Aorta (tissue), 5 donors: ENCODE data around the gene MTFMT. TPM values are rescaled to one million over a fixed set of nuclear protein-coding genes. Genes with fewer than 3 reads are reported as not detected.
A peak's percentile ranks its signal among the peaks of the same experiment; 100 is the strongest.

Experiments used
- ATAC-seq: fragments of 200-7000 bp; cut with Tn5 transposase; one replicate; pipeline ENCODE4 v1.9.1; 2022; ENCODE audit warnings: moderate library complexity; ENCODE audit not compliant: low FRiP score
- DNase-seq, 2 donors: peaks; one replicate each; pipeline ENCODE4 v3.0.0-alpha.2; 2020
- H3K27ac ChIP-seq, 2 donors: one replicate each; pipeline ENCODE4 v1.5.1; 2013; ENCODE audit warnings: low read length in 2 of 2, mild to moderate bottlenecking in 2 of 2, moderate library complexity in 2 of 2, control low read depth in 1 of 2, inconsistent platforms in 1 of 2, low read depth in 1 of 2
- H3K27me3 ChIP-seq, 2 donors: one replicate each; pipeline ENCODE4 v1.6.1; 2013; ENCODE audit warnings: control low read depth in 1 of 2, low read length in 1 of 2, mild to moderate bottlenecking in 1 of 2, moderate library complexity in 1 of 2; ENCODE audit not compliant: insufficient read depth in 2 of 2, control insufficient read depth in 1 of 2
- H3K36me3 ChIP-seq, 2 donors: one replicate each; pipeline ENCODE4 v1.6.1; 2013; ENCODE audit warnings: control low read depth in 1 of 2, low read length in 1 of 2, mild to moderate bottlenecking in 1 of 2; ENCODE audit not compliant: insufficient read depth in 2 of 2, control insufficient read depth in 1 of 2
- H3K4me1 ChIP-seq, 2 donors: one replicate each; pipeline ENCODE4 v1.6.1; 2013; ENCODE audit warnings: low read length in 2 of 2, control low read depth in 1 of 2, mild to moderate bottlenecking in 1 of 2, moderate library complexity in 1 of 2; ENCODE audit not compliant: insufficient read depth in 2 of 2, control insufficient read depth in 1 of 2
- H3K4me3 ChIP-seq, 2 donors: one replicate each; pipeline ENCODE4 v1.5.1; 2013; ENCODE audit warnings: low read length in 2 of 2, control low read depth in 1 of 2, mild to moderate bottlenecking in 1 of 2
- H3K9me3 ChIP-seq: one replicate; pipeline ENCODE4 v1.6.1; 2013; ENCODE audit warnings: mild to moderate bottlenecking, low read length; ENCODE audit not compliant: control insufficient read depth
- WGBS, 2 donors: extraction: QIAGEN DNeasy Blood & Tissue Kit; methylation state at CpG; one replicate each; pipeline ENCODE4 v1.1.7; 2013; 5-methylcytosine and 5-hydroxymethylcytosine counted together
- intact Hi-C, 2 donors: fragments of 100-400 bp; cut with DNase I; formaldehyde crosslinking; loops; one replicate each; pipeline versions ENCODE4 v1.14.2 to v1.15.0; 2022
- polyA plus RNA-seq, 2 donors: library from polyadenylated mRNA; stranded (reverse); fragments of 200-250 nt; gene quantifications; one replicate each; pipeline ENCODE4 v1.2.3, GENCODE V29; 2013
- total RNA-seq, 2 donors: library from RNA; stranded (reverse); fragmentation: NEBNext Ultra II Directional; extraction: Animal tissue kit (Norgen Biotek cat#: 25700); gene quantifications; one replicate each; pipeline ENCODE4 v1.2.1, GENCODE V29; 2021
- donor health status: healthy with polysubstance abuse.
- donor health status: Bipolar disorder and iron deficiency.
- donor health status: DM: no; HTN: no; CAD: no.
- donor health status: DM: no; HTN: no; CAD: no.
- donor health status: DM: yes; HTN: yes; CAD: no.

MTFMT gene
- total and polyA plus RNA-seq, 4 donors: 6.1 to 15.2 (median 11.1) TPM

GRCh38 chr15:65057549-65057940, 28.1 kb upstream of the MTFMT start:
- ATAC-seq: no peak
- Histone ChIP-seq H3K27ac (peak overlapping the region in 1 of 2 donors; percentile 26), H3K4me1 (peaks cover 0 to 3% of the 10 kb centered on the region in 2 donors), H3K27me3 (no peaks in the 10 kb centered on the region), H3K9me3 (no peaks in the 10 kb centered on the region), H3K36me3 (peaks cover 4 to 11% of the 10 kb centered on the region in 2 donors), H3K4me3 (no peak overlapping the region)
- intact Hi-C loops: loop anchor here in 1 of 2 donors (5.0 kb wide), 1 partner anchor 35 kb away; no protein-coding TSS in a partner anchor
- 56% methylated on average over 8 of the region's 8 CpGs for WGBS, 2 donors
- DNase-seq: no peak

- intact Hi-C loops: loop anchor here in 1 of 2 donors (5.0 kb wide), 1 partner anchor 35 kb away; no protein-coding TSS in a partner anchor
- Histone ChIP-seq H3K36me3 (peaks cover 4 to 11% of the 10 kb centered on the region in 2 donors), H3K4me3 (no peak overlapping the region), H3K4me1 (no peaks in the 10 kb centered on the region), H3K9me3 (no peaks in the 10 kb centered on the region), H3K27me3 (no peaks in the 10 kb centered on the region), H3K27ac (peak overlapping the region; percentile 28 to 45)
- WGBS, 2 donors: 61 to 64% methylated on average over 8 of the region's 8 CpGs
- ATAC-seq: no peak
- DNase-seq: no peak
These were observed 27.6 kb upstream of the MTFMT start for GRCh38 chr15:65056868-65057548.

- H3K36me3 ChIP-seq: peaks cover 4 to 13% of the 10 kb centered on the region in 2 donors
- no peaks in the 10 kb centered on the region for H3K27me3 ChIP-seq
- H3K9me3 ChIP-seq: no peaks in the 10 kb centered on the region
- H3K4me1 ChIP-seq: no peaks in the 10 kb centered on the region
- ATAC-seq (no peak), DNase-seq (no peak)
- 17 to 35% methylated on average over 9 of the region's 9 CpGs for WGBS, 2 donors
- peak overlapping the region in 1 of 2 donors; percentile 82 for H3K27ac ChIP-seq
- no peak overlapping the region for H3K4me3 ChIP-seq
- intact Hi-C loops: loop anchor here in 1 of 2 donors (5.0 kb wide), 1 partner anchor 36 kb away; no protein-coding TSS in a partner anchor
These were observed 26.7 kb upstream of the MTFMT start for GRCh38 chr15:65056106-65056505.

- 9 to 10% methylated on average over 6 of the region's 6 CpGs for WGBS, 2 donors
- Histone ChIP-seq H3K4me1 (no peaks in the 10 kb centered on the region), H3K4me3 (no peak overlapping the region), H3K27ac (peak overlapping the region in 1 of 2 donors; percentile 82), H3K27me3 (no peaks in the 10 kb centered on the region), H3K9me3 (no peaks in the 10 kb centered on the region), H3K36me3 (peaks cover 4 to 13% of the 10 kb centered on the region in 2 donors)
- intact Hi-C loops: loop anchor here in 1 of 2 donors (5.0 kb wide), 1 partner anchor 37 kb away; no protein-coding TSS in a partner anchor
- peak in 1 of 2 donors; percentile 67 for DNase-seq
- ATAC-seq: peak; percentile 25
These were observed 25.9 kb upstream of the MTFMT start for GRCh38 chr15:65055201-65055870.

- DNase-seq (peak; percentile 81 to 91), ATAC-seq (peak; percentile 82)
- H3K27ac ChIP-seq: peak overlapping the region in 1 of 2 donors; percentile 82
- no peaks in the 10 kb centered on the region for H3K27me3 ChIP-seq
- H3K4me3 ChIP-seq: no peak overlapping the region
- 57 to 58% methylated on average over 26 of the region's 26 CpGs for WGBS, 2 donors
- peaks cover 4 to 13% of the 10 kb centered on the region in 2 donors for H3K36me3 ChIP-seq
- no peaks in the 10 kb centered on the region for H3K4me1 ChIP-seq
- H3K9me3 ChIP-seq: no peaks in the 10 kb centered on the region
- intact Hi-C loops: loop anchor here (1.0 to 5.0 kb wide), 3 partner anchors 38 to 48 kb away; no protein-coding TSS in a partner anchor
These were observed 25.1 kb upstream of the MTFMT start for GRCh38 chr15:65054333-65055200.

GRCh38 chr15:65052956-65053355, 23.5 kb upstream of the MTFMT start:
- intact Hi-C loops: loop anchor here in 1 of 2 donors (5.0 kb wide), 1 partner anchor 49 kb away; no protein-coding TSS in a partner anchor
- H3K27ac ChIP-seq: no peak overlapping the region
- no peaks in the 10 kb centered on the region for H3K4me1 ChIP-seq
- no peaks in the 10 kb centered on the region for H3K27me3 ChIP-seq
- DNase-seq (no peak), ATAC-seq (no peak)
- no peaks in the 10 kb centered on the region for H3K9me3 ChIP-seq
- 60 to 65% methylated on average over 2 of the region's 2 CpGs for WGBS, 2 donors
- H3K36me3 ChIP-seq: peaks cover 4 to 10% of the 10 kb centered on the region in 2 donors
- H3K4me3 ChIP-seq: no peak overlapping the region

- peaks cover 4 to 7% of the 10 kb centered on the region in 2 donors for H3K36me3 ChIP-seq
- 22 to 24% methylated on average over 2 of the region's 2 CpGs for WGBS, 2 donors
- intact Hi-C loops: loop anchor here in 1 of 2 donors (5.0 kb wide), 1 partner anchor 51 kb away; no protein-coding TSS in a partner anchor
- no peak for DNase-seq
- no peaks in the 10 kb centered on the region for H3K9me3 ChIP-seq
- H3K4me3 ChIP-seq: no peak overlapping the region
- no peaks in the 10 kb centered on the region for H3K4me1 ChIP-seq
- no peaks in the 10 kb centered on the region for H3K27me3 ChIP-seq
- ATAC-seq: no peak
- H3K27ac ChIP-seq: no peak overlapping the region
These were observed 21.8 kb upstream of the MTFMT start for GRCh38 chr15:65051266-65051665.

GRCh38 chr15:65050270-65050669, 20.8 kb upstream of the MTFMT start:
- Histone ChIP-seq H3K27ac (no peak overlapping the region), H3K9me3 (no peaks in the 10 kb centered on the region), H3K27me3 (no peaks in the 10 kb centered on the region), H3K4me3 (no peak overlapping the region), H3K36me3 (peaks cover 4 to 7% of the 10 kb centered on the region in 2 donors), H3K4me1 (no peaks in the 10 kb centered on the region)
- DNase-seq (no peak), ATAC-seq (no peak)
- WGBS, 2 donors: 60 to 62% methylated on average over 4 of the region's 4 CpGs
- intact Hi-C loops: loop anchor here in 1 of 2 donors (5.0 kb wide), 1 partner anchor 52 kb away; no protein-coding TSS in a partner anchor
